ENCODE data around the gene TRIM13.

DNA sequence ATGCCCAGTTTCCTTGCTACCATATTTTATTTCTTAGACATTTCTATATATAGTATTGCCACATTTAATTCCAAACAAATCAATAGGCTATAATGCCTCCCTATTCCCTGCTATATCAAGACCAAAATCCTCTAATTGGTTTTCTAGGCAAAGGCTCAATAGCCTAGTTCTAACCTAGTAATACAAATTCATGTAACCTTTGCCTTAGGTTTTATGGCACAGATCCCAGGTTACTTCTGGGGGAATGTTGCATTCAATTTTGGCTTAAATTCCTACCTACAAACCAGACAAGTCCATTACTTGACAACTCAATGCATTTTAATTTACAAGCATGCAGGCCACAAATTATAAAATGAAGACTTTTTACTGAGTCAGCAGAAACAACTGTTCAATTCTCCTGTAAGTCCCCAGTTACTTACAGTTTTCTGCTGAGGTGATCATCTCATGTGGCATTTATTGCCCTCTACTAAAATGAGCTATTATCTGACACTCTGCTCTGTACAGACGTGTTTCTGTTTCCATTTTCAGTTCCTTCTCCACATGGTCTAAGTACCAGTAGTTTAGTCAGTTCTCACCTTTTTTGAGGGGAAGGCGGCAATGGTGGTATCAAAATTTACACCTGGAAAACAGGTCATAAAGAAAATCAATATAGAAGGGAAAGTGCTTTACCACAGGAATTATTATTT, 30.1 kb downstream of the TRIM13 start:
- TF ChIP-seq EP300 (IDR thresholded peaks at IDR 0.05; ENCODE audit: borderline replicate concordance): no peak
- TF ChIP-seq, protein P1, sequence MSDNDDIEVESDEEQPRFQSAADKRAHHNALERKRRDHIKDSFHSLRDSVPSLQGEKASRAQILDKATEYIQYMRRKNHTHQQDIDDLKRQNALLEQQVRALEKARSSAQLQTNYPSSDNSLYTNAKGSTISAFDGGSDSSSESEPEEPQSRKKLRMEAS (IDR thresholded peaks at IDR 0.05): no peak

Measured in Ishikawa (cell line).